Measurements from ENCODE around the gene FCRLB.

- no peak for TF ChIP-seq CTCF (IDR thresholded peaks at IDR 0.05)
- no peak for TF ChIP-seq EP300 (IDR thresholded peaks at IDR 0.05)
- no peak for TF ChIP-seq POLR2AphosphoS5 (IDR thresholded peaks at IDR 0.05)
- no peak for TF ChIP-seq POLR2A (IDR thresholded peaks at IDR 0.05)
Measured at GRCh38 chr1:161718559-161719324, 2.6 kb upstream of the FCRLB start.
